SW480 (cell line): ENCODE data around the gene ACSL1.
A peak's percentile ranks its signal among the peaks of the same experiment; 100 is the strongest.
"Not testable (repeated sequence)": the region's sequence is repeated elsewhere in the genome, so short reads cannot be mapped to it uniquely, and the experiment has no call there.

Experiments
- DNase-seq: peaks from one replicate; pipeline ENCODE4 v3.0.0-alpha.2; 2016; ENCODE audit warnings: low spot score

ACSL1 gene

GRCh38 chr4:184752496-184753275, 73.1 kb downstream of the ACSL1 start:
- no peak for DNase-seq

GRCh38 chr4:184751585-184751956, 74.2 kb downstream of the ACSL1 start:
- no peak for DNase-seq

- DNase-seq, result no peak
Measured at GRCh38 chr4:184750926-184751584, 74.7 kb downstream of the ACSL1 start.

GRCh38 chr4:184748251-184748652, 77.5 kb downstream of the ACSL1 start:
- DNase-seq, result no peak

GRCh38 chr4:184747034-184747830, 78.5 kb downstream of the ACSL1 start:
- DNase-seq, result no peak

- DNase-seq, result peak; percentile 57
Measured at GRCh38 chr4:184745831-184746795, 79.7 kb downstream of the ACSL1 start.

- DNase-seq, result no peak
Measured at GRCh38 chr4:184744236-184744635, 81.5 kb downstream of the ACSL1 start.

GRCh38 chr4:184743650-184744049, 82.1 kb downstream of the ACSL1 start:
- DNase-seq, result no peak

GRCh38 chr4:184741651-184742050, 84.1 kb downstream of the ACSL1 start:
- DNase-seq, result not testable (repeated sequence)

- no peak for DNase-seq
Measured at GRCh38 chr4:184740980-184741391, 84.8 kb downstream of the ACSL1 start.

- not testable (repeated sequence) for DNase-seq
Measured at GRCh38 chr4:184739575-184739974, 86.2 kb downstream of the ACSL1 start.

GRCh38 chr4:184734758-184735157, 91.0 kb downstream of the ACSL1 start:
- no peak for DNase-seq

- DNase-seq, result peak; percentile 94
Measured at GRCh38 chr4:184733654-184734524, 91.9 kb downstream of the ACSL1 start, which contains the start of gene CENPU. TSS of gene CENPU (minus strand) at chr4:184734096. CDS start at chr4:184734062, 34 bp downstream.

- DNase-seq, result no peak
Measured at GRCh38 chr4:184732126-184732525, 93.6 kb downstream of the ACSL1 start.

GRCh38 chr4:184731056-184731455, 94.7 kb downstream of the ACSL1 start:
- no peak for DNase-seq

GRCh38 chr4:184729946-184730345, 95.8 kb downstream of the ACSL1 start:
- no peak for DNase-seq

- no peak for DNase-seq
Measured at GRCh38 chr4:184728858-184729257, 96.9 kb downstream of the ACSL1 start.

- no peak for DNase-seq
Measured at GRCh38 chr4:184727430-184727829, 98.3 kb downstream of the ACSL1 start.

- peak; percentile 13 for DNase-seq
Measured at GRCh38 chr4:184722798-184723197, 103.0 kb downstream of the ACSL1 start.

GRCh38 chr4:184721254-184721653, 104.5 kb downstream of the ACSL1 start:
- DNase-seq, result no peak
